ENCODE measurements around the gene CNKSR3.

DNA sequence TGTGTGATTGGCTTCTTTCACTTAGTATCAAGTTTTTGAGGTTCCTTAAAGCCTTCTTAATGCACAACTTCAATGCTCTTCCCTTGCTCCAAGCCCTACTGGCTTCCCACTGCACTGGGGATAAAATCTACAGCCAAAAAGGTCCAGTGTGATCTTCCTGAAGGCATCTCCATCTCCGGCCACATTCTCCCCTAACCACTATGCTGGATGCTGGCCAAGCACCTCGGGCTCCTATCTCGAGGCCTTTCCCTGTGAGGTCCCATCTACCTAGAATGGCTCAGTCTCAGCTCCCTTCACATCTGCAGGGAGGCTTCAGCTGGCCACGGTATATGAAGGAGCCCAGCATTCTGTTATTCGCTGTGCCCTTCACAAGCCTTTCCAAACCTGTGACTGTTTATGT, 48.1 kb downstream of the CNKSR3 start:
- TF ChIP-seq, protein P1, sequence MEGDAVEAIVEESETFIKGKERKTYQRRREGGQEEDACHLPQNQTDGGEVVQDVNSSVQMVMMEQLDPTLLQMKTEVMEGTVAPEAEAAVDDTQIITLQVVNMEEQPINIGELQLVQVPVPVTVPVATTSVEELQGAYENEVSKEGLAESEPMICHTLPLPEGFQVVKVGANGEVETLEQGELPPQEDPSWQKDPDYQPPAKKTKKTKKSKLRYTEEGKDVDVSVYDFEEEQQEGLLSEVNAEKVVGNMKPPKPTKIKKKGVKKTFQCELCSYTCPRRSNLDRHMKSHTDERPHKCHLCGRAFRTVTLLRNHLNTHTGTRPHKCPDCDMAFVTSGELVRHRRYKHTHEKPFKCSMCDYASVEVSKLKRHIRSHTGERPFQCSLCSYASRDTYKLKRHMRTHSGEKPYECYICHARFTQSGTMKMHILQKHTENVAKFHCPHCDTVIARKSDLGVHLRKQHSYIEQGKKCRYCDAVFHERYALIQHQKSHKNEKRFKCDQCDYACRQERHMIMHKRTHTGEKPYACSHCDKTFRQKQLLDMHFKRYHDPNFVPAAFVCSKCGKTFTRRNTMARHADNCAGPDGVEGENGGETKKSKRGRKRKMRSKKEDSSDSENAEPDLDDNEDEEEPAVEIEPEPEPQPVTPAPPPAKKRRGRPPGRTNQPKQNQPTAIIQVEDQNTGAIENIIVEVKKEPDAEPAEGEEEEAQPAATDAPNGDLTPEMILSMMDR (IDR thresholded peaks at IDR 0.05; ENCODE audit: low read length): no peak
- TF ChIP-seq EZH2 (IDR thresholded peaks at IDR 0.05; ENCODE audit: borderline replicate concordance, low read length): no peak
